ENCODE data around the gene HCN3. TPM values are rescaled to one million over a fixed set of nuclear protein-coding genes. Genes with fewer than 3 reads are reported as not detected.

The HCN3 gene
- total RNA-seq, 6 experiments from 2014 or later = 1.3 to 1.6 (median 1.5) TPM

- Mint-ChIP-seq H3K27me3 (ENCODE audit: insufficient read depth) (peaks cover 7% of the 10 kb centered on the region), H3K4me3 (no peak overlapping the region), H3K9me3 (no peaks in the 10 kb centered on the region; the same call in 1 of the 2 replicates)
Measured at GRCh38 chr1:155247667-155248553, 29.4 kb upstream of the HCN3 start.

GRCh38 chr1:155250246-155250632 is 27.0 kb upstream of the HCN3 start:
- Mint-ChIP-seq H3K27ac (no peak overlapping the region), H3K36me3 (ENCODE audit: low read depth) (peaks cover 12% of the 10 kb centered on the region), H3K9me3 (no peaks in the 10 kb centered on the region), H3K4me1 (ENCODE audit: low read depth) (peaks cover 34% of the 10 kb centered on the region), H3K4me3 (no peak overlapping the region), H3K27me3 (ENCODE audit: insufficient read depth) (peaks cover 2% of the 10 kb centered on the region)
- TF ChIP-seq CTCF (IDR thresholded peaks at IDR 0.05) = no peak
- no peak for DNase-seq

More at GRCh38 chr1:155247667-155248553, 29.4 kb upstream of the HCN3 start:
- Mint-ChIP-seq H3K27ac (no peak overlapping the region), H3K36me3 (ENCODE audit: low read depth) (peaks cover 12% of the 10 kb centered on the region), H3K4me1 (ENCODE audit: low read depth) (peaks cover 32% of the 10 kb centered on the region)
- TF ChIP-seq CTCF (IDR thresholded peaks at IDR 0.05) = no peak
- no peak for DNase-seq

- peak overlapping the region; percentile 32 for H3K27ac Mint-ChIP-seq
- peak; percentile 100 for TF ChIP-seq CTCF (IDR thresholded peaks at IDR 0.05)
- H3K36me3 Mint-ChIP-seq (ENCODE audit: low read depth) = peaks cover 10% of the 10 kb centered on the region
- H3K27me3 Mint-ChIP-seq (ENCODE audit: insufficient read depth) = peaks cover 2% of the 10 kb centered on the region
- H3K4me1 Mint-ChIP-seq (ENCODE audit: low read depth) = peaks cover 32% of the 10 kb centered on the region
- no peaks in the 10 kb centered on the region for H3K9me3 Mint-ChIP-seq
- peak; percentile 84 for DNase-seq
- H3K4me3 Mint-ChIP-seq = no peak overlapping the region
Measured at GRCh38 chr1:155250633-155251449, 26.4 kb upstream of the HCN3 start.

- H3K27me3 Mint-ChIP-seq (ENCODE audit: insufficient read depth) = peaks cover 2% of the 10 kb centered on the region
- DNase-seq = no peak
- no peak overlapping the region for H3K27ac Mint-ChIP-seq
- H3K4me1 Mint-ChIP-seq (ENCODE audit: low read depth) = peaks cover 39% of the 10 kb centered on the region
- H3K9me3 Mint-ChIP-seq = no peaks in the 10 kb centered on the region
- no peak overlapping the region for H3K4me3 Mint-ChIP-seq
- no peak for TF ChIP-seq CTCF (IDR thresholded peaks at IDR 0.05)
- peaks cover 3% of the 10 kb centered on the region for H3K36me3 Mint-ChIP-seq (ENCODE audit: low read depth)
Measured at GRCh38 chr1:155251566-155251965, 25.7 kb upstream of the HCN3 start.

- Mint-ChIP-seq H3K36me3 (ENCODE audit: low read depth) (peaks cover 7% of the 10 kb centered on the region), H3K27ac (peak overlapping the region; percentile 79), H3K4me1 (ENCODE audit: low read depth) (peaks cover 48% of the 10 kb centered on the region), H3K27me3 (ENCODE audit: insufficient read depth) (peaks cover 2% of the 10 kb centered on the region), H3K4me3 (peak overlapping the region; percentile 90), H3K9me3 (no peaks in the 10 kb centered on the region)
- TF ChIP-seq CTCF (IDR thresholded peaks at IDR 0.05) = no peak; the same call in 1 of the 2 replicates
- no peak for DNase-seq
Measured at GRCh38 chr1:155253208-155253607, 24.1 kb upstream of the HCN3 start.

Data from HFFc6 (cell line).